Activated T-helper 1 cell treated with Interleukin-2 at 50 U/mL for 16 hours (primary cell): ENCODE measurements around the gene SH2D4B.

ENCODE experiments used
- DNase-seq: peaks from one replicate; pipeline ENCODE4 v3.0.0-alpha.2; 2020; ENCODE audit warnings: low read depth

The SH2D4B gene

GRCh38 chr10:80691441-80691840 is 153.7 kb downstream of the SH2D4B start:
- no peak for DNase-seq

GRCh38 chr10:80693565-80693964 is 155.9 kb downstream of the SH2D4B start:
- DNase-seq, result no peak

GRCh38 chr10:80694930-80695329 is 157.2 kb downstream of the SH2D4B start:
- no peak for DNase-seq
